Measurements from ENCODE around the gene OPTC. TPM values are rescaled to one million over a fixed set of nuclear protein-coding genes. Genes with fewer than 3 reads are reported as not detected.

The OPTC gene
- total and polyA plus RNA-seq, 2 of the 8 experiments (the other 6 are each of a cell fraction or from before 2014, with no cell fraction given), result 1.1 to 4.0 TPM

GRCh38 chr1:203497269-203497777, 3.4 kb downstream of the OPTC start (continued):
- TF ChIP-seq EP300 (IDR thresholded peaks at IDR 0.05; ENCODE audit: borderline replicate concordance in 1 of 2, low read depth in 2 of 2, low read length in 2 of 2), result no peak
